NCI-H1694 treated with DMSO at 0.1 percent for 48 hours (cell line): ENCODE data around the gene AFAP1.
A peak's percentile ranks its signal among the peaks of the same experiment; 100 is the strongest.

Experiments used
- DNase-seq: peaks from one replicate; lab custom pipeline; 2025; lab: John Stamatoyannopoulos, UW

The AFAP1 gene

DNA sequence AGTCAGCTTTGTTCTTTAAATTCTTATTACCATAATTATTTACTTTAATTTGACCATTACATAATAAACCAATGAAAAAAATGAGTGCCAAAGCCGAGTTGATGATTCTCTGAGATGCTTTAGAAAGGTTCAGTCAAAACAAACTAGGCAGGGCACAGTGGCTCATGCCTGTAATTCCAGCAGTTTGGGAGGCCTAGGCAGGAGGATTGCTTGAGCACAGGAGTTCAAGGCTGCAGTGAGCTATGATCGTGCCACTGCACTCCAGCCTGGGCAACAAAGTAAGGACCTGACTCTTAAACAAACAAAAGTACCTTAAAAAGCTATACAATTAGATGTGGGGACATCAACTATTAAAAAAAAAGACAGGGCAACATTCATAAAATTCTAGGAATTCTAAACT lies 75.0 kb downstream of the AFAP1 start:
- no peak for DNase-seq

DNA sequence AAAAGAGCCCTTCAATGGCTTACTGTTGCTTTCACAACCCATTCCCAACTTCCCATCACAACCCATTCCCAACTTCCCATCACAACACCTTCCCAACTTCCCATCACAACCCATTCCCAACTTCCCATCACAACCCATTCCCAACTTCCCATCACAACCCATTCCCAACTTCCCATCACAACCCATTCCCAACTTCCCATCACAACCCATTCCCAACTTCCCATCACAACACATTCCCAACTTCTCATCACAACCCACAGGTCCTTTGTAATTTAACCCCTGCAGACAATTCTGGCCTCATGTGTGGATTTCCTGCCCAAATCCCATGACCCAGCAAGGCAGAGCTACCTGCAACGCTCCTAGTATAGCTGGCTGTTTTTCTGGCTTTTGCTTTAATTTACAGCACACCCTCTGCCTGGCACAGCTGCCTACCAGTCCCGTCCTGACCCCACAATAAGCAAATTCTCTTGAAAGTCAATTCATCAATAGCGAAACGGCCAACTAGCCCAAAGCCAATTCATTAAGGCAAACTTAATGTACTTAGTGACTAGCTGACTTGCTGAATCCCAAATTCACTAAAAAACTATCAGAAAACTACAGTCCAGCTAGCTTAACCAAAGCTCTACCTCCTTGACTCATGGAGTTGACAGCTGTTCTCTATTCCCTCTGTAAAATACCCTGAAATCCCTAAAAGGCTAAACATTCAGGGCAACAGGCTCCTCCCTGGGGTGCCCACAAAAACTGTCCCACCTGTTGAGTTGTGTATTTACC lies 75.6 kb downstream of the AFAP1 start:
- no peak for DNase-seq

DNA sequence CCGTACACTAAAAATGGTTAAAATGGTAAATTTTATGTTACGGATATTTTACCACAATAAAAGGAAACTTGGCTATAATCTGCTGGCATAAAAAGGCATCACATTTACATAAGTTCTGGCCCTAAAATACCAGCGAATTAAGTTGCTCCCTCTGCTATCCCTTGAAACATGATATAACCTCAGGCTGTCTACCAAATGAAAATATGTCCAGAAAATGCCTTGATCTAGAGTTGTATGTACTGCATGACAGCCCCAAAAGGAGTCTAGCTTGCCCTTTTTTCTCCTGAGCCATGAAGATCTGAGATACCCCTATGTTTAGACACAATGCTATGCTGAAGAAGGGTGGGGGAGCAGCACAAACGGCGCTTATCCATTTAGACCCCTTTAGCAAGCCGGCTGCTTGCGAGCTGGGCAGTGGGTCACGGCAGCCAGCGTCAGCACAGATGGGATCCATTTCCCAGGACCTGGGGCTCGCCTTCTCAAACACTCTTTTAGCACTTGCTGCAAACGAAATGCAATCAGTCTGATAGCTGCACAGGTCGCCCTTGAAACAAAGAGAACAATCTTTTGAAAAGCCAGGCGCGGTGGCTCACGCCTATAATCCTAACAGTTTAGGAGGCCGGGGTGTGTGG lies 77.0 kb downstream of the AFAP1 start:
- no peak for DNase-seq

DNA sequence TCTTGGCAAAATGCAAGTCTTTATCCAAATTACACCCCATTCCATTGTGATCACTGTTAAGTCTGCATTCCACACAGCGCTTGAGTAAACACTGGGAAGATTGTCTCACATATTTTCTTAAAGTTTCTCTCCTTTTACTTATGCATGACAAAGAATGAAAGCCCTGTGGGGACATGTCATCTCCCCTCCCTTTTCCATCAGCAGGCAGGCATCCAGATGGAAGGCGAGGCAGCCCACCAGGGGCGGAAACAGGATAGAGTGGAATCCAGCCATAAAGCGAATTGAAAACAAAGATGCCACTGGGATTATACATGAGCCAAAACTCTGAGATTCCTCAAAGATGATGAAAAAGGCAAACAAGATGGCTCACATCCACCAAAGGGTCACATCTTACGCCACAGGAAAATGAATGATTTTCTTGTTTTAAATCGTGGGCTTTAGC lies 78.2 kb downstream of the AFAP1 start:
- DNase-seq: no peak

DNA sequence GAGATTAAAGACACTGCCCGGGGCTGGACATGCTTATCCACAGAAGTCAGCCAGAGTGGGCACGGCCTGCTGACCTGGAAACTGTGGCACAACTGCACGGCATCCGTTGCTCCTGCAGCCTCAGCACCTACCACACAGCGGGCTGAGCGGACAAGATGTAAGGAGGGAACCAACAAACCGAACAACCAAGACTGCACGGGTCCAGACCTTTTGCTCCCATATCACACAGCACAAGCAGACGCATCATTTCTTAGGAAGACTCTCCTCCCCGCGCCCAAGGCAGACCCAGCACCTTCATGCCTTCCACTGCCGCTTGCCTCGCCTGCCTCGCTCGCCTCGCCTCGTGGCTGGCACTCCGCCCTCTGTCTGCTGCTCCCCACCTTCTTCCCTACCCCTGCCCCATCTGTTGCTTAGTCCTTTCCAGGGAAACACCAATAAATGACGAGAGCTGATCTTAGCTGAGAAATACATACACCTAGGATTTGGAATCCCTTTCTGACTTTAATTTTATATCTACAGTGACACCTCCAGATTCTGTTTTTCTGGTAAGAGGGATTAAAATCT lies 79.0 kb downstream of the AFAP1 start:
- DNase-seq: peak; percentile 61

DNA sequence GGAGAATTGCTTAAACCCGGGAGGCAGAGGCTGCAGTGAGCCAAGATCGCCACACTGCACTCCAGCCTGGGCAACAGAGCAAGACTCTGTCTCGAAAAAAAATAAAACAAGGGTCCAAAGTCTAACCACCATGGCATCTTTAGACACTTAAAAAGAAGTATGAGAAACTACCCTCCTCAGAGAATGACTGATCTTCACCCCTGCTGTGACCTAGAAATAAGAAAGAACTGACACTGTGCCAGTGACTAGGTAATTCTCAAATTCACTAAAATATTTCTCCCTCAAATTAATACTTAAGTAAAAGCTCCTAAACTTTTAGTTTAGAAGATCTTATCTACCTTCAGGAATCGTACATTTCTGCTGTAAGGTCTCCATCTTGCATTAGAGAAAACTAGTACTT lies 80.3 kb downstream of the AFAP1 start:
- DNase-seq: no peak

DNA sequence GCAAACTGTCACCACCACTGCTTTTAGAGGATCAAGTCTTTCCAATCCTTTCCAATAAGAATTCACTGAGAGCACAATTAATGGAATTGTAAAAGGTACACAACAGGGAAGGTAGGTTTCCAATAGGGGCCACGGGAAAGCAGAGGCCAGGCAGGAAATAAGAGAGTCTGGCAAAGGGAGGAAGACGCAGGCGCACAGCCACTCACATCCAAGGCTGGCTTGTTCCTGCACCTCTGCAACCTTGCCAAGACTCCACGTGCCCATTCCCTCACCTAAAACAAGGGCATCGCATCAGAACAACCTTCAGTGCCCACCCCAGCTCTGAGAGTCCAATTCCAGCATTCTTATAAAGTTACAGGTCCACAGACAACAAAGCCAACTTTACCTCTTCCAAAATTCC lies 81.2 kb downstream of the AFAP1 start:
- no peak for DNase-seq

DNA sequence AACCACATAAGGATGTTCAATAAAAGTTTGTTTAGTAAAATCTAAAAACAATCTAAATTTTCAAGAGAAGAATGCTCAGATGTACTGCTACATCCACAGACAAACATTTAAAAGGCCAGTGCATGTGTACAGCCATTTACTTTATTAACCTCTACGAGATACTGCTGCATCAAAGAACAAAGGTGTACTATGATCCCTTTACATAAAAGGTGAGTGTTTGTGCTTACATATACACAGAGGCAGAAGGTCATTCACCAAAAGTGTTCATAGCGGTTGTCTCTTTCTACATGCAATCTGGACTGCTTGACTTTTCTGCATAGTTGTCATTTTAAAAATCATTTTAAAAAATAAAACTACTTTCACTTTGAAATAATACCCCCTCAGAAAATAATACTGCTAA lies 81.7 kb downstream of the AFAP1 start:
- no peak for DNase-seq

DNA sequence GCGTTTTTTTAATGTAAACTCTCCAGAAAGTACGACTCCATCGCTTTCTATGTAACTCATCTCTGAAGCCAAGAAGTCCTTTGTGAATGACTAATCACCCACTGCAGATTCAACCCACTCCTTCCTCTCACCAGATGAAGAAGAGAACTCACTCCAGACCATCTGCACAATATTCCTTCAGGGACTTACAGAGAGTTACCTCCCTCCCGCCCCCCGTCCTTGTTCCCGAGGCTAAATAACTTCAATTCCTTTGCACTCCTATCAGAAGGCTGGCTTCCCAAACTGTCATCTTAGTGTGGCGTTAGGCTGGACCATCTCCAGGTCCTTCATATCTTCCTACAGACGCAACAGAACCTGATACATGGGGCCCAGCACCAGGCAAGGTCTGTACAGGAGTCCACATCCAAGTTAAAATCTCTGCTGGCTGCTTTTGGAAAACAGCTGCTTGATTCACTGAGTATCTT lies 82.4 kb downstream of the AFAP1 start:
- no peak for DNase-seq

DNA sequence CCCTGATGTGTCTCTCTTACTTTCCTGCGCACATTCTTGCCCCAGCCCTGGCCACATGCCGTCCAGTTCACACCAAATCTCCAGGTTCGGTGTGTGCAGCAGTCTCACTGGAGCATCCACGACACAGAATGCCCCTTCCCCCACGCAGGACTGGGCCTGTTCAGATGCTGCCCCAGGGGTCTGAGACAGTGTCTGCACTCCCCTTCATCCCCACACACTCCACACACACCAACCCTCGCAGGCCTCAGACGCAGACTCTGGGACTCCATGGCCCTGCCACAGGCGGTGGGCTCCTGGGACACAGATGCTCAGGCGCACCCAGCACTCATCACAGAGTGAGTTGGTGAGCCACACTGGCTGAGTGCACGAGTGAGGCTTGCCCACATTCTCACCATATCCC lies 83.9 kb downstream of the AFAP1 start:
- no peak for DNase-seq

DNA sequence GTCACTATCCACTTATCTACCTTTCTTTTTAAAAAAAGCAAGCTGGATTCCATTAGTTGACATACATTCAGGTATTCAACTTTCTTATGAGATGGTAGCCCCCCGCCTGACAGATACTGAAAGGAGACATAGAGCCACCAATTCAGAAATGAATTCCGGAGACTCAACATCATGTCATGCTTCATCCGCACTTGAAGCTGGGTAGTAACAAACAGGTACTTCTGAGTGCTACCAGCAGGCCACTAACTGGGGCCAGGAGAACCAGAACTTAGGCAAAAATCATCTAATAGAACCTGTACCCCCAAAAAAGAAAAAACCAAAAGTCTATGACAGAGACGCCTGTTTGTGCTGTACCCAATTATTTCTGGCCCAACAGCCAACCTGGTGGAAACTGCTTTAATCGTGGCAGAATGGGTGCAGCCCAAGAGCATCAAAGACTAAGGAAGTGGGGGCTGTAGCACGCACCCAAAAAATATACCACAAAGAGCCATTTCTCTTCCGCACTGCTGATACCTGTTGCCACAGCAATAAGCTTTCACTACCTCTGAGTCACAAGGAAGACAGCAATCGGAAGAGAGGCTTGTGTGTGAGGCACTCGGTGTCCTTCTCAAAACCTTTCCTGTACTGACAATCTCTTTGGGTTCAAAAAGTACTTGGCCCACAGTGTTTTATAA lies 84.8 kb downstream of the AFAP1 start:
- DNase-seq: no peak

DNA sequence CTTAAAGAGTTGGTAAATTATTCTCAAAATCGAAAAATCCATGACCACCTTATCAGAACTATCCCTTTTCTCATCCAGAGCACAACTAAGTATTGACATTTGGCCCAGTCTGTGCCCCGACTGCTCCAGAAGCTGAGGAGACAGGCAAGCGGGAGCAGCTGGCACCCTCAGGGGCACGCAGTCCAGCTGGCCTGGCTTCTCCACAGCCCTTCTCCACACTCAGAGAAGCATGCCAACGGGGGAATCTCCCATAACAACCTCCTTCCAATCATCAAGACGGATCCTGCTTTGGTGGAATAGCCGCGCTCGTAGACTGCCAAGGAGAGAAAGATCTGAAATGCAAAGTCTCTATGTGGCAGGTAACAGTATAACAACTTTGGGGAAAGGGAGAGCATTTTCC lies 85.4 kb downstream of the AFAP1 start:
- no peak for DNase-seq

DNA sequence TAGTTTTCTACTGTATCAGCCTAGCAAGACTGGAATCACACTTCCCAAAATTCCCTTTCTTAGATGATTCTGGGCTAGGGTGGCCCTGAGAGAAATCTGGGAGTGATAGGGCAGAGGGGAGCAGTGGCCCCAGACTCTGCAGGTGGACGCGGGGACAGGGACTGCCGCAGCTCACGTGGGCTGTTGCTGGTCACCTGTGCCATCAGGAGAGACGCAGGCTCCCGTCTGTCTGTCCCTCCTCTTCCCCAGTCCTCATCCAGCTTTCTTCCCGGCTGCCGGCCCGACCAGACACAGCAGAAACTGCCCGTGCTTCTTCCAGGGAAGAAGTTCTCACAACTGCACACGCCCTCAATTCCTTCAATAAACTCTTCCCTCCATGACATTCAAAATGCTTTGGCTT lies 86.4 kb downstream of the AFAP1 start:
- DNase-seq: no peak

DNA sequence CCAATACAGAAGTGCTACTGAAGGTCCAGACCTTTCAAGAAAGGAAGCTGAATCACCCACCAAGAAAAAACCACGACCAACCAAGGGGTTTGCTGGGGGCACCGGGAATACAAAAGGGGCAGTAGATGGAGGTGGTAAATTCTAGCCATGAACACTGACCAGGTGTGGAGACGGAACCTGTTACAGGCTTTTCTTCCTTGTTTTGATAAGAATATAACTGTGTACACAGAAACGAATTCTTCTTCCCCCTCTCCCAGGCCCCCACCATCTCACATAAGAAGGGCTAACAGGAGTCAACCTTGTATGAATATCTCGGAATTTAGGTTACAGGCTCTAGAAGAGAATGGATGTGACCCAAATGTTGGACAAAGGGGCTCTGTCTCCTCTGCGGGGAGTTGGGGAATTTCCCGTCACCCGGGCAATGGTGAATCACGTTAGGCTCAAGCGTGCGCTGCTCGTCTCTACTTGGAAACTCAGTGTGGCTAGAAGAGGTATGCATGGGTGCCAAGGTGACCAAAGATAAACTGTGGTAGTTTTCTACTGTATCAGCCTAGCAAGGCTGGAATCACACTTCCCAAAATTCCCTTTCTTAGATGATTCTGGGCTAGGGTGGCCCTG lies 87.0 kb downstream of the AFAP1 start:
- DNase-seq: no peak

DNA sequence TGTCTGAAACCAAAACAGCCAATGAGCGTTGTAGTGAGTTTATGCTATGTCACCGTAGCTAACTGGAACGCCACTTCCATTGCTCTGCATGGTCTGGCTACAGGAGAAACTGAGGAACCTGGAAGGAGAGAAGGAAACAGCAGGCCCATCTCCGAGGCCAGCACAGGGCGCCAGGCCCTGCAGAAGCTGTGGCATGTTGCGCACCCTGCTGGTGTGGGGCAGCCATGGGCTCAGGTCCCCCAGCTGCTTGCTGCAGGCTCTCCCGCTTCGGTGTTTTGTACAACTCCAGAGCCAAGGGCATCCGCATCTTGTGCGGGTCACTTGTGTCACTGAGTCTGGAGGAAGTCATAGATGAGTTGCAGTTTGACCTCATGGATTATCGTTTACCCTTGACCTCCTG lies 89.2 kb downstream of the AFAP1 start:
- DNase-seq: no peak

DNA sequence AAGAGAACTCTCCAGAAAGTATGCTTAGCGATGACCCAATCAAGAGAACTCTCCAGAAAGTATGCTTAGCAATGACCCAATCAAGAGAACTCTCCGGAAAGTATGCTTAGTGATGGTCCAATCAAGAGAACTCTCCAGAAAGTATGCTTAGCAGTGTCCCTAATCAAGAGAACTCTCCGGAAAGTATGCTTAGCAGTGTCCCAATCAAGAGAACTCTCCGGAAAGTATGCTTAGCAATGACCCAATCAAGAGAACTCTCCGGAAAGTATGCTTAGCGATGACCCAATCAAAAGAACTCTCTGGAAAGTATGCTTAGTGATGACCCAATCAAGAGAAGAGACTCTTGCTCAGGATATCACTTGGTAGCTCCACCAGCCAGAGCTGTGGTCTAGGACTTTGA lies 92.5 kb downstream of the AFAP1 start:
- no peak for DNase-seq

DNA sequence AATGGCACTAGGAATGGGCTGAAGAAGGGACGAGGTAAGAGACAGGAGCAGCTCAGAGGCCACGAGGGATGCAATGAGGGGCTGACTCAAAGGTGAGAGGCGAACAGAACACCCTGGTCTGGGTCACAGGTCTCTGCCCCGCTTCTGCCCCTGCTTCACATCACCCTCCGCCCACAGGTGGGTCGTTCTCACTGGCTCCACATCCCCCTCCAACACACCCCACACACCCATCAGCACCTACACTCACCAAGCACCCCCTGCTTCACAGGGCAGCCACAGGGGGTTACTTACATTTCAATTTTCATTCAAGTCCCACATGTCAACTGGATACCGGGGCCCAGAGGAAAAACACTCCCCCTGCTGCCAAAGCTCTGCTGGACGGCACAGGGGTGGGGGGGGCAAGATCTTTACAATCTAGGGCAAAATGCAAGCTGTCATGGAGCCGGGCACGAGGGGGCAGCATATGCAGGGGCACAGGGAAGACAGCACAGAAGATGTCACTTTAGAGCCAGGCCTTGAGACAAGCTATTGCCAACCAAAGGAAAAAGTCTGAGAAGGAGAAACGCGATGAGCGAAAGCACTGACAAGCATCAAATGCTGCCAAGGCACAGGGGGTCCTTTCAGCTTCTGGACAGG lies 94.0 kb downstream of the AFAP1 start:
- DNase-seq: no peak

DNA sequence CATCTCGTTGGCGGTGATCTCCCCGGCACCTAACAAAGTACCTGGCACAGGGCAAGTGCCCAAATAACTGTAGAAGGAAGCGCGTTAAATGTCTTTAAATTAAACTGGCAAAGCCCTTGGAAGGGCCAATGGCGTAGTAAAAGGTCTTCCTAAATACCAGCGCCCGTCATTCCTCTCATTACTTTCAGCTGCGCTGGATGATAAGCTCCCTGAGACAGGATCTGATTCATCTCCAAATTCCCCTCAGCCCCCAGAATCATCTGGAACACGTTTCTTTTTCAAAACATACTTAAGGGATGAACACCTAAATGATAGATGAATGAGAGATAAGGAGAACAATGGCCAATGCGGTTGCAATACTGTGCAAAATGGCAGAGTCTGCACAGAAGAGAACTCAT lies 95.1 kb downstream of the AFAP1 start:
- DNase-seq: no peak

DNA sequence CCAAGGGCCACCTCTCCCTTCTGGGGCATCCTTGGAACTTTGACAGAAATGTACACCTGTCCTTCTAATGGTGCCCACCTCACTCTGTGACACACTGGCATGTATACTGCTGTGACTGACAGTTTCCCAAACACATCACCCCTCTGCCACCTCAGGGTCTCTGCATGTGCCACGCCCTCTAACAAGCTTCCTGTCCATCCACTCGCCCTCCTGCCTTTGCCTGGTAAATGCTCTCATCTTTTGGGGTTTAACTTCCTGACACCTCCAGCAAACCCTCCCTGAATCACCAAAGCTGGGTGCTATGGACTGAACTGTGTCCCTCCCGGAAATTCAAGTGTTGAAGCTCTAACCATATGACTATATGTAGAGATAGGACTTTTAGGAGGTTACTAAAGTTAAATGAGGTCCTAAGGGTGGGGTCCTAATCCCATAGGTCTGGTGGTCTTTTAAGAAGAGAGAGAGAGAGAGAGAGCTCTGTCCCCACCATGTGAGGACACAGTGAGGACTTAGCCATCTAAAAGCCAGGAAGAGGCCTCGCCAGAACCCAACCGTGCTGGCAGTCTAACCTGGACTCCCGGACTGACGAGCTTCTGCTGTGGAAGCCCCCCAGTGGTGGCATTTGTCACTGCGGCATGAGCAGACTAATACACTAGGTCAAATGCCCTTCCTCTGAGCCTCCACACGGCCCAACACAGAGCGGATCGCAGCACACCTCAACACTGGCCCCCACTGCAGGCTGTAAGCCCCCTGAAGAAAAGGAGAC lies 95.6 kb downstream of the AFAP1 start:
- DNase-seq: peak; percentile 4

DNA sequence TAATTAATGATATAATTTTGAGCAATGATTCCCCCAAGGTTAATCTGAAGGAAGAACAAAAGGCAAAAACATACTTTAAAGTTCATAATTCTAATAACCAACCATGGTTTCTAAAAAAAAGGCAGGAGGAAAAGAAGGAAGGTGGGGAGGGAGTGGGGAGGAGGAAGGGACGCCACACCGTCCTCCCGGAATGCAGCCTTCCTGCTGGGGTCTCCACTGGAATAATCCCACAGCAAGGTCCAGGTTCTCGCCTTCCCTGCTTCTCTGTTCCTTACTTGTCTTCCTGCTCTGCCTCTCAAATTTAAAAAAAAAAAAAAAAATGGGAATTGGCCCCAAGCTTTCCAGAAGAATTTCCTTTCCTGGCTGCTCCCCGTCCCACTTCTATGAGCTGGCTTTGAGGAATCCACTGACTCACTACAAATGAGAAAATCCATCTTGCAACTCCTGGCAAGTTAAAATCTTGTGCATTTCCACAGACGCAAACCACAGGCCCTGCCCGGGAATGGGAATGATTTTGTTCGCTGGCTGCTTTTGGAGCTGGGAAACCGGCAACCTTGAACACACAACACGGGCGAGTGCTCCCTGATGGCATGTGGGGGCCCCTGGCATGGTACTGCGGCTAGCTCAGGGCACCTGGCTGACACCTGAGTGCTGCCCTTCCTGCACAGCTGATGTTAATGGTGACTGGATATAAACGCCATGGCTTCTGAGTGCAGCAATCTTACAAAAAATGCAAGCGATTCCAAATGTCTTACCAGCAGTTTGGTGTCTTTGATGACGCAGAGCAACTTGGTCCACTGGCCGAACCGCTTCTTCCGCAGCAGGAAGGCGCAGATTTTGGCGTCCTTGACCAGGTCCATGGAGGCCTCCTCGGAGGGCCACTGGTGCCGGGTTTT lies 97.0 kb downstream of the AFAP1 start:
- DNase-seq: no peak
